ENCODE measurements around the gene GOLT1B. TPM values are rescaled to one million over a fixed set of nuclear protein-coding genes. Genes with fewer than 3 reads are reported as not detected.
A peak's percentile ranks its signal among the peaks of the same experiment; 100 is the strongest.

GOLT1B gene
- total and polyA plus RNA-seq, 2 of the 8 experiments (the other 6 are each of a cell fraction or from before 2014, with no cell fraction given): 18.3 to 38.3 TPM

- no peak overlapping the region for H2AK5ac ChIP-seq (ENCODE audit: low read depth, low read length)
- CTCF ChIA-PET (ENCODE audit: partially characterized antibody): no interaction called here
- H2BK12ac ChIP-seq (ENCODE audit: low read depth, low read length): no peak overlapping the region
- H4K5ac ChIP-seq (ENCODE audit: insufficient read length, low read depth, low read length): no peak overlapping the region
- H3K4me2 ChIP-seq (ENCODE audit: insufficient read depth in 1 of 2, low read depth in 2 of 2, low read length in 2 of 2): peak overlapping the region; percentile 67 to 86
- H4K91ac ChIP-seq (replicated peaks; ENCODE audit: insufficient read length, low read length): no peak overlapping the region
- POLR2A ChIA-PET (ENCODE audit: partially characterized antibody): interaction anchor here (0.8 to 2.8 kb wide), 10 partner anchors 10 to 131 kb away, joined by 3 to 18 read pairs (median 4); partner anchors contain the start of genes GOLT1B, LDHB and RECQL
- H3K56ac ChIP-seq (replicated peaks; ENCODE audit: insufficient read length, low read depth, low read length): no peak overlapping the region
- WGBS, 2 experiments (ENCODE audit: extremely low coverage in 1 of 2, insufficient coverage in 1 of 2, insufficient read length in 1 of 2, insufficient replicate concordance in 2 of 2, low coverage in 1 of 2, low lambda C conversion rate in 2 of 2, missing lambda C conversion rate in 1 of 2): 39% methylated on average over 12 of the region's 12 CpGs; no CpG with 5 or more reads in 1 of the 2 experiments
- H3K9ac ChIP-seq (replicated peaks in 1 of 4; ENCODE audit: extremely low read depth in 1 of 4, low read depth in 3 of 4, low read length in 3 of 4): peak overlapping the region in 2 of 4 experiments; percentile 25 to 30; a peak in 4 of 7 replicates
- H3K4ac ChIP-seq (replicated peaks; ENCODE audit: insufficient read length, low read depth, low read length): no peak overlapping the region
- no peak for FAIRE-seq
- H3K9me3 ChIP-seq (ENCODE audit: insufficient read depth in 2 of 2, low read depth in 1 of 2, low read length in 1 of 2): no peaks in the 10 kb centered on the region
- H3K4me3 ChIP-seq (ENCODE audit: extremely low read depth in 1 of 4, insufficient read depth in 2 of 4, low read depth in 3 of 4, low read length in 4 of 4): peak overlapping the region; percentile 51 to 75 (median 62)
- no peaks in the 10 kb centered on the region for H3K79me2 ChIP-seq (ENCODE audit: control insufficient read depth in 1 of 2, insufficient read depth in 2 of 2, low read length in 2 of 2)
- no peaks in the 10 kb centered on the region for H3K36me3 ChIP-seq (ENCODE audit: control insufficient read depth in 2 of 4, insufficient read depth in 4 of 4, low read length in 3 of 4)
- H3K23me2 ChIP-seq (ENCODE audit: low read depth, low read length): peaks cover 6% of the 10 kb centered on the region; the same call in 1 of the 2 replicates
- no peak overlapping the region for H3K14ac ChIP-seq (ENCODE audit: insufficient read length)
- no peak overlapping the region for H3K23ac ChIP-seq (ENCODE audit: insufficient read length)
- DNase-seq (ENCODE audit: low read depth in 1 of 2, low spot score in 2 of 2): no peak
- peaks cover 0 to 16% (median 9%) of the 10 kb centered on the region in 4 experiments; a peak in 5 of 7 replicates for H3K27me3 ChIP-seq (replicated peaks in 1 of 4; ENCODE audit: control insufficient read depth in 3 of 4, extremely low read depth in 1 of 4, insufficient read depth in 3 of 4, low read length in 3 of 4)
- no peak overlapping the region for H3K18ac ChIP-seq (ENCODE audit: extremely low read depth, low read length)
- H3K27ac ChIP-seq (ENCODE audit: low read depth, low read length): no peak overlapping the region
- no peaks in the 10 kb centered on the region for H4K20me1 ChIP-seq (replicated peaks in 1 of 2; ENCODE audit: control insufficient read depth in 1 of 2, insufficient read depth in 2 of 2, low read length in 2 of 2)
- H3K79me1 ChIP-seq (ENCODE audit: low read depth, low read length): no peaks in the 10 kb centered on the region
- no peak overlapping the region for H2BK20ac ChIP-seq (ENCODE audit: low read length)
- H2AFZ ChIP-seq (ENCODE audit: low read length): peak overlapping the region; percentile 54
- H2BK15ac ChIP-seq (ENCODE audit: low read length): no peak overlapping the region
- no peak overlapping the region for H2BK5ac ChIP-seq (ENCODE audit: low read depth, low read length)
- no peak overlapping the region for H4K8ac ChIP-seq (ENCODE audit: extremely low read depth, insufficient read depth, low read length)
- H2BK120ac ChIP-seq (replicated peaks; ENCODE audit: low read depth, low read length): no peak overlapping the region
- TF ChIP-seq JUND (IDR thresholded peaks at IDR 0.05; ENCODE audit: low read length): no peak
- TF ChIP-seq POLR2AphosphoS5 (IDR thresholded peaks at IDR 0.05; ENCODE audit: low read depth, low read length): no peak
- TF ChIP-seq KDM5A (IDR thresholded peaks at IDR 0.05; ENCODE audit: low read length): no peak
- TF ChIP-seq ZNF274 (IDR thresholded peaks at IDR 0.05; ENCODE audit: borderline replicate concordance, extremely low read depth, low read length): no peak
- no peak for TF ChIP-seq SIX5 (IDR thresholded peaks at IDR 0.05; ENCODE audit: low read depth, low read length)
- no peak for TF ChIP-seq BCL11A (IDR thresholded peaks at IDR 0.05; ENCODE audit: low read depth in 2 of 2, low read length in 2 of 2)
- TF ChIP-seq ATF3 (IDR thresholded peaks at IDR 0.05; ENCODE audit: insufficient read depth, low read depth, low read length): no peak
- TF ChIP-seq TAF7 (optimal IDR thresholded peaks at IDR 0.05; ENCODE audit: borderline replicate concordance, low read depth, low read length): no peak
- TF ChIP-seq SIN3A (conservative IDR thresholded peaks at IDR 0.05 in 1 of 2, IDR thresholded peaks at IDR 0.05 in 1 of 2; ENCODE audit: low read depth in 1 of 2, low read length in 2 of 2): no peak
- H3K4me1 ChIP-seq (replicated peaks in 1 of 4; ENCODE audit: control insufficient read depth in 3 of 4, insufficient read depth in 4 of 4, low read length in 3 of 4): peaks cover 0 to 4% (median 0%) of the 10 kb centered on the region in 4 experiments; a peak in 1 of 7 replicates
These were observed 25.2 kb downstream of the GOLT1B start for GRCh38 chr12:21526721-21527345.

Data from H1 (cell line).